ENCODE measurements around the gene PATE4.

DNA sequence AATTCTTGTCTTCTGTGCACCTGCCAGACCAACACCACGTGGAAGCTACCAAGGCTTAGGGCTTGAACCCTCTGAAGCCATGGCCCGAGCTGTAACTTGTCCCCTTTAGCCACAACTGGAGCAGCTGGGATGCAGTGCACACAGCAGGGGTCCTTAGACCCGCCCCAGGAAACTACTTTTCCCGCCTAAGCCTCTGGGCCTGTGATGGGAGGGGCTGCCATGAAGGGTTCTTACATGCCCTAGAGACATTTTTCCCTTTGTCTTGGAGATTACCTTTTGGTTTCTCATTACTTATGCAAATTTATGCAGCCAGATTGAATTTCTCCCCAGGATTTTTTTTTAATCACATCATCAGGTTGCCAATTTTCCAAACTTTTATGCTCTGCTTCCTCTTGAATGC lies 35.5 kb upstream of the PATE4 start:
- TF ChIP-seq, protein P1, sequence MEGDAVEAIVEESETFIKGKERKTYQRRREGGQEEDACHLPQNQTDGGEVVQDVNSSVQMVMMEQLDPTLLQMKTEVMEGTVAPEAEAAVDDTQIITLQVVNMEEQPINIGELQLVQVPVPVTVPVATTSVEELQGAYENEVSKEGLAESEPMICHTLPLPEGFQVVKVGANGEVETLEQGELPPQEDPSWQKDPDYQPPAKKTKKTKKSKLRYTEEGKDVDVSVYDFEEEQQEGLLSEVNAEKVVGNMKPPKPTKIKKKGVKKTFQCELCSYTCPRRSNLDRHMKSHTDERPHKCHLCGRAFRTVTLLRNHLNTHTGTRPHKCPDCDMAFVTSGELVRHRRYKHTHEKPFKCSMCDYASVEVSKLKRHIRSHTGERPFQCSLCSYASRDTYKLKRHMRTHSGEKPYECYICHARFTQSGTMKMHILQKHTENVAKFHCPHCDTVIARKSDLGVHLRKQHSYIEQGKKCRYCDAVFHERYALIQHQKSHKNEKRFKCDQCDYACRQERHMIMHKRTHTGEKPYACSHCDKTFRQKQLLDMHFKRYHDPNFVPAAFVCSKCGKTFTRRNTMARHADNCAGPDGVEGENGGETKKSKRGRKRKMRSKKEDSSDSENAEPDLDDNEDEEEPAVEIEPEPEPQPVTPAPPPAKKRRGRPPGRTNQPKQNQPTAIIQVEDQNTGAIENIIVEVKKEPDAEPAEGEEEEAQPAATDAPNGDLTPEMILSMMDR (IDR thresholded peaks at IDR 0.05), result no peak
- TF ChIP-seq POLR2AphosphoS5 (IDR thresholded peaks at IDR 0.05) (no peak), POLR2A (IDR thresholded peaks at IDR 0.05) (no peak)

Data from breast epithelium (tissue), 3 donors.